Measurements from ENCODE around the gene ERBB4.

- no peak for TF ChIP-seq POLR2A (IDR thresholded peaks at IDR 0.05)
- no peak for TF ChIP-seq CTCF (IDR thresholded peaks at IDR 0.05)
- no peak for TF ChIP-seq EP300 (IDR thresholded peaks at IDR 0.05; ENCODE audit: low read depth)
Measured at GRCh38 chr2:211674715-211675114, 863.9 kb downstream of the ERBB4 start.

All from transverse colon (tissue), 3 donors.